Heart left ventricle (tissue), 16 donors: ENCODE results near the gene SAP30. TPM values are rescaled to one million over a fixed set of nuclear protein-coding genes. Genes with fewer than 3 reads are reported as not detected.

ENCODE experiments used
- ATAC-seq, 4 donors: fragments of 200-7000 bp; cut with Tn5 transposase; one replicate each; pipeline ENCODE4 v1.9.1; 2020 to 2022; ENCODE audit warnings: moderate library complexity in 4 of 4, mild to moderate bottlenecking in 3 of 4, moderate number of reproducible peaks in 1 of 4
- DNase-seq, 5 donors: peaks; one replicate each; pipeline ENCODE4 v3.0.0-alpha.2; 2020
- H3K27ac ChIP-seq, 12 donors: fragments of 200-600 bp; sonication (generic) in 4 of 12; one replicate each; pipeline versions ENCODE4 v1.5.0 to v1.8.0; 2016 to 2022; ENCODE audit warnings: mild to moderate bottlenecking in 2 of 12
- H3K27me3 ChIP-seq, 9 donors: fragments of 200-600 bp; sonication (generic) in 2 of 9; one replicate each; pipeline versions ENCODE4 v1.5.1 to v1.8.0; 2016 to 2022; ENCODE audit warnings: mild to moderate bottlenecking in 3 of 9
- H3K36me3 ChIP-seq, 9 donors: fragments of 200-600 bp; sonication (generic) in 2 of 9; one replicate each; pipeline versions ENCODE4 v1.5.0 to v1.8.0; 2018 to 2022; ENCODE audit warnings: mild to moderate bottlenecking in 2 of 9
- H3K4me1 ChIP-seq, 12 donors: fragments of 200-600 bp; sonication (generic) in 4 of 12; one replicate each; pipeline versions ENCODE4 v1.5.0 to v1.8.0; 2016 to 2022; ENCODE audit warnings: mild to moderate bottlenecking in 3 of 12
- H3K4me3 ChIP-seq, 12 donors: fragments of 200-600 bp; sonication (generic) in 4 of 12; one replicate each; pipeline versions ENCODE4 v1.5.0 to v1.8.0; 2017 to 2022; ENCODE audit warnings: mild to moderate bottlenecking in 9 of 12, moderate library complexity in 4 of 12
- H3K9me3 ChIP-seq, 12 donors: fragments of 200-600 bp; sonication (generic) in 4 of 12; one replicate each; pipeline versions ENCODE4 v1.5.0 to v1.8.0; 2016 to 2022; ENCODE audit warnings: mild to moderate bottlenecking in 1 of 12
- POLR2A ChIP-seq, 2 donors: fragments of 450-650 bp; IDR thresholded peaks; one replicate each; pipeline ENCODE4 v1.6.1; 2017; ENCODE audit warnings: antibody characterized with exemption in 2 of 2, mild to moderate bottlenecking in 2 of 2, moderate library complexity in 2 of 2
- WGBS, 4 donors: extraction: QIAGEN DNeasy Blood & Tissue Kit in 2 of 4; methylation state at CpG; one replicate each; pipeline versions ENCODE4 v1.1.5 to v1.1.7; 2013 to 2018; 5-methylcytosine and 5-hydroxymethylcytosine counted together
- intact Hi-C, 10 donors: fragments of 100-400 bp; cut with DNase I; formaldehyde crosslinking; loops; one replicate each; pipeline versions ENCODE4 v1.11.1 to v1.14.2; 2022
- polyA plus RNA-seq, 2 donors: library from polyadenylated mRNA; stranded (reverse); fragments of 200-250 nt; gene quantifications; one replicate each; pipeline ENCODE4 v1.2.3, GENCODE V29; 2013
- total RNA-seq, 9 donors: library from RNA; depleted of rRNA in 2 of 9; stranded (reverse); fragments of >200 nt in 2 of 9; fragmentation: NEBNext Ultra II Directional in 3 of 9; extraction: Animal tissue kit (Norgen Biotek cat#: 25700) in 3 of 9; gene quantifications; one replicate each; pipeline versions ENCODE4 v1.1.0 to v1.2.4, GENCODE V29; 2016 to 2023
- TF ChIP-seq, protein P1 (sequence below), 12 donors: fragments of 200-600 bp; sonication (generic) in 4 of 12; IDR thresholded peaks; one replicate each; pipeline versions ENCODE4 v1.5.0 to v1.8.0; 2018 to 2022; ENCODE audit warnings: antibody characterized with exemption in 12 of 12, mild to moderate bottlenecking in 5 of 12
- donor health status: ischemic (EF 13 %, LVEDD 7.1; RV severe dilation, severe dysfunction).
- donor health status: healthy with polysubstance abuse.
- donor health status: DM: no; HTN: yes; CAD: no.
- donor health status: DM: no; HTN: no; CAD: no.
- donor health status: ischemic (EF 25% LVEDD 6.9; RV normal size, moderate dysfunction).
- donor health status: ischemic (EF 25% LVEDD 5.7; RV mildly dilated, moderate dysfunction).
- donor health status: healthy.
- donor health status: DM: yes; HTN: yes; CAD: no.
- donor health status: ischemic (EF 35%, LVEDD 5.7; RV mildly dilated, moderate dysfunction).
- donor health status: nonischemic (EF 11% LVEDD 7.7; RV severe dilation, severe dysfunction).
- donor health status: DM: yes; HTN: yes; CAD: no.
- donor health status: PGD.
- donor health status: ischemic (EF 29% LVEDD 5.4; RV normal size, mild dysfunction).
- donor health status: nonischemic (EF 23%, LVEDD 6.1; RV moderate dilation, normal function).

SAP30 gene
- total and polyA plus RNA-seq, 11 donors = 9.8 to 29.1 (median 15.1) TPM

DNA sequence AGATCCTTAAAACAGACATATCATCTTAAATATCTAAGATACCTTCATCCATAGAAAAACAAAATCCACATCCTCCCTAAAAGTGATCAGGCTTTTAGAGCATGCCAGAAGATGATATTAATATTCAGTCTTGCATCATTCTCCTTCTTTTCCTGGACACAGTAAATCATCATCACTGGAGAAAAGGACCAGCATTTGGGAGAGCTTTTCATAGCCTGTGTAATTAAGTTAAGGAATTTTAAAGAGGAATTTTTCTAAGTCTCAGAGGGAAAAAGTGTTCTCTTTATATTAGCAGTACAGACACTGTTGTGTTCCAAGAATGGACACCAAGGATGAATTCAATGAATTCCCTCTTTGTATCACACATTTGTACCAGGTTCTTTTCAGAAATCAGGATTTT, 27.5 kb downstream of the SAP30 start:
- TF ChIP-seq POLR2A (IDR thresholded peaks at IDR 0.05) = no peak
- TF ChIP-seq, protein P1, sequence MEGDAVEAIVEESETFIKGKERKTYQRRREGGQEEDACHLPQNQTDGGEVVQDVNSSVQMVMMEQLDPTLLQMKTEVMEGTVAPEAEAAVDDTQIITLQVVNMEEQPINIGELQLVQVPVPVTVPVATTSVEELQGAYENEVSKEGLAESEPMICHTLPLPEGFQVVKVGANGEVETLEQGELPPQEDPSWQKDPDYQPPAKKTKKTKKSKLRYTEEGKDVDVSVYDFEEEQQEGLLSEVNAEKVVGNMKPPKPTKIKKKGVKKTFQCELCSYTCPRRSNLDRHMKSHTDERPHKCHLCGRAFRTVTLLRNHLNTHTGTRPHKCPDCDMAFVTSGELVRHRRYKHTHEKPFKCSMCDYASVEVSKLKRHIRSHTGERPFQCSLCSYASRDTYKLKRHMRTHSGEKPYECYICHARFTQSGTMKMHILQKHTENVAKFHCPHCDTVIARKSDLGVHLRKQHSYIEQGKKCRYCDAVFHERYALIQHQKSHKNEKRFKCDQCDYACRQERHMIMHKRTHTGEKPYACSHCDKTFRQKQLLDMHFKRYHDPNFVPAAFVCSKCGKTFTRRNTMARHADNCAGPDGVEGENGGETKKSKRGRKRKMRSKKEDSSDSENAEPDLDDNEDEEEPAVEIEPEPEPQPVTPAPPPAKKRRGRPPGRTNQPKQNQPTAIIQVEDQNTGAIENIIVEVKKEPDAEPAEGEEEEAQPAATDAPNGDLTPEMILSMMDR (IDR thresholded peaks at IDR 0.05) = no peak
- no peaks in the 10 kb centered on the region for H3K4me1 ChIP-seq
- H3K9me3 ChIP-seq = peaks cover 0 to 4% (median 0%) of the 10 kb centered on the region in 12 donors
- intact Hi-C loops = no loop called here
- peak overlapping the region in 2 of 12 donors; percentile 3 to 19 for H3K4me3 ChIP-seq
- peaks cover 0 to 26% (median 2%) of the 10 kb centered on the region in 9 donors for H3K36me3 ChIP-seq
- no peaks in the 10 kb centered on the region for H3K27me3 ChIP-seq
- ATAC-seq (no peak), DNase-seq (no peak)
- H3K27ac ChIP-seq = peak overlapping the region in 1 of 12 donors; percentile 59

DNA sequence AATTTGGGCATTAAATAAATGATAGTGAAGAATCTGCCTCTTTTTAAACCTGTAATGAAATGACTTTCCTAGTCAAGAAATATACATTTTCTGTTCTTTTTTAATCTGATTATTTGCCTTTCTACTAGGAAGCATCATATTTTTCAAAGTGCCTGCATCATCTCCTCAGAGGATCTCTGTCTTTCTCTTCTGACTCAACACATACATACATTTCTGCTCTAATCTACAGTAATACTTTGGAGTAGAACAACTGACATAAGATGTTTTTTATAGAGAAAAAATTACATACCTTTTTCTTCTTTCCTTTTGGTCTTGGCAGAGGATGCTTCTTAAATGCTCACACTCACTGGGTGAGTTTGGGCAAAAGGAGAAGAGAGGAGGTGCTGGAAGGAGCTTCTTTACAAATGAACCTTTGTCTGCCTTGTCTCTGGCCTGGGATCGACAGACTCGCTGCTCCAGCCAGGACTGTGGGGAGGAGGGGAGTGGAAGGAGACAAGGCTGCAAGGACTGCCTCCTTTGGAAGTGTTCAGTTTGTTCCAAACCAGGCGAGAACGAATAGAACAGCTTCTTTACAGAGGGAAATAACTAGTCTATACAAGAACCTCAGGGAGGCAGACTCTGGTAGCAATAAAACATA, 28.1 kb downstream of the SAP30 start, which contains the start of gene SCRG1:
TSS of gene SCRG1 (minus strand) at position 338 of the 637 bp plus-strand sequence. CDS start 7,702 bp downstream, outside the sequence.
- intact Hi-C loops = no loop called here
- DNase-seq (peak in 1 of 5 donors; percentile 35), ATAC-seq (peak; percentile 42 to 83 (median 68))
- H3K36me3 ChIP-seq = peaks cover 0 to 28% (median 3%) of the 10 kb centered on the region in 9 donors
- peak within 1 kb of the TSS in 3 of 12 donors; percentile 3 to 19 (median 3) for H3K4me3 ChIP-seq
- no peaks in the 10 kb centered on the region for H3K27me3 ChIP-seq
- WGBS, 4 donors = 54 to 59% (median 58%) methylated on average over 4 of the region's 4 CpGs
- peaks cover 0 to 2% (median 0%) of the 10 kb centered on the region in 12 donors for H3K9me3 ChIP-seq
- TF ChIP-seq, protein P1 (IDR thresholded peaks at IDR 0.05) = no peak
- H3K4me1 ChIP-seq = no peaks in the 10 kb centered on the region
- H3K27ac ChIP-seq = peak within 1 kb of the TSS in 1 of 12 donors; percentile 59

DNA sequence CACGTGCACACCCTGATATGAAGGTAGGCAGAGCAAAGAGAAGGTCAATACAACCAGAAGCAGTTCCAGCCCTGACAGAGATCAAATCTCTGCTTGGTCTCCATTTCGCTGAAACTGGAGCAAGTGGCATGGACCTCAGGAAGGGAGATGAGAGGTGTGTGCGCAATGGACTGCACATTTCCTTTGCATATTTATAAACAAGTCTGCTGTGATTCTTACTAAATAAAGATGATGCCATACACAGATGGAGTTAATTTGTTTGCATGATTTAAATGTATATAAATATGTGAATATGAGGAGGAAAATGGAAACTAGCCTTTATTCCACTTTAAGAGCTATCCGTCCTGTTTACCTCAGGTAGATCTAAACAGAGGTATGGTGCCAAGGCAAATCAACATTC, 30.3 kb downstream of the SAP30 start:
- Histone ChIP-seq H3K36me3 (peaks cover 0 to 21% (median 5%) of the 10 kb centered on the region in 9 donors), H3K4me1 (no peaks in the 10 kb centered on the region), H3K4me3 (no peak overlapping the region), H3K27ac (no peak overlapping the region), H3K9me3 (no peaks in the 10 kb centered on the region), H3K27me3 (no peaks in the 10 kb centered on the region)
- no peak for TF ChIP-seq POLR2A (IDR thresholded peaks at IDR 0.05)
- TF ChIP-seq, protein P1 (IDR thresholded peaks at IDR 0.05) = no peak
- WGBS, 4 donors = 90 to 96% (median 94%) methylated on average over 4 of the region's 4 CpGs
- intact Hi-C loops = no loop called here
- no peak for DNase-seq
- no peak for ATAC-seq

DNA sequence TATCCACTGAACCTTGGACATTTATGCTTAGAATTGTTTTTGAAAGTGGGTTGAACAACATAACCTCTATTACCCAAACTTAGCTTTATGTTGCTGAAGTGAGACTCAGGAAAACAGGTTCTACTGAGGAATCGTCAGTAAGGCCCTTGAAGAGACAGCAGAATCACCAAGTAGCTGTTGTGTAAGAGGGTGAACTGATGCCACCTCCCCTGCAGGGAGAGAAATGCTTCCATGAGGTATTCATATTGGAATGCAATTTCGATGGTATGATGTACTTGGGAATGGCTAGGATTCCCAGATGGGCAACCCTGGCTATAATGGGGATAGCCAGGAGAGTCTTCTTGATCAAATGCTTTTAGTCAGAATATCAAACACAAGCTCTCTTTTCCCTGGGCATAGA, 32.3 kb downstream of the SAP30 start:
- 74 to 92% (median 88%) methylated on average over 2 of the region's 2 CpGs for WGBS, 4 donors
- Histone ChIP-seq H3K36me3 (peaks cover 0 to 23% (median 6%) of the 10 kb centered on the region in 9 donors), H3K27me3 (no peaks in the 10 kb centered on the region), H3K9me3 (no peaks in the 10 kb centered on the region), H3K4me3 (no peak overlapping the region), H3K27ac (no peak overlapping the region), H3K4me1 (no peaks in the 10 kb centered on the region)
- ATAC-seq (no peak), DNase-seq (no peak)
- TF ChIP-seq POLR2A (IDR thresholded peaks at IDR 0.05) = no peak
- TF ChIP-seq, protein P1 (IDR thresholded peaks at IDR 0.05) = no peak
- intact Hi-C loops = no loop called here
